Fibroblast of the aortic adventitia (primary cell): ENCODE measurements around the gene NFX1. TPM values are rescaled to one million over a fixed set of nuclear protein-coding genes. Genes with fewer than 3 reads are reported as not detected.

ENCODE experiments used
- DNase-seq: peaks from one replicate; pipeline ENCODE4 v3.0.0-alpha.2; 2010; ENCODE audit warnings: low read depth
- H3K4me3 ChIP-seq: 2 replicates; pipeline ENCODE4 v1.5.1; 2011; ENCODE audit warnings: low read depth, mild to moderate bottlenecking, control low read depth, low read length, moderate library complexity
- total RNA-seq: library from RNA; depleted of rRNA; stranded (reverse); fragments of >200 nt; gene quantifications from 2 replicates; pipeline ENCODE4 v1.2.3, GENCODE V29; 2012; ENCODE audit warnings: low replicate concordance
- TF ChIP-seq, protein P1 (sequence below): IDR thresholded peaks from 2 replicates; pipeline ENCODE4 v1.5.1; 2011; ENCODE audit warnings: mild to moderate bottlenecking, low read length, control low read depth, inconsistent platforms; ENCODE audit not compliant: insufficient read depth

Gene NFX1
- total RNA-seq, 1 donor: 37.2 TPM

DNA sequence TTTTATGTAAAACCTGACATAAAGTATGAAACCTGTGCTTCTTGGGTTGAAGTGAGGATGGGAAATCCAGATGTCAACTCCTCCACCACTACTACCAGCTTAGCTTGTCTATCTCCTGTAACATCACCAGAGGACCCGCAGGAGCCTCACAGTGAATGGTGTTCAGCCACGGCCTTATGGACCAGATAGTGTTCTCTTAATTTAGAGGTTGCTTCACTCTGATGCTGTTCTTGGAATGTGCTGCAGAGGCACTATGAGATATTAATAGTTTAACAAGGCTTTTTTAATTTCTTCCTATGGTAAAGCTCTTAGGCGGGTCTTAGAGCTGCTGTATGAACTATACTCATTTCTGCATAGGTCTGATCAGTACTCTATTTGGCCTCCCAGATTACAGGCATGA is 27.9 kb downstream of the NFX1 start:
- no peak for DNase-seq
- no peak overlapping the region for H3K4me3 ChIP-seq
- TF ChIP-seq, protein P1, sequence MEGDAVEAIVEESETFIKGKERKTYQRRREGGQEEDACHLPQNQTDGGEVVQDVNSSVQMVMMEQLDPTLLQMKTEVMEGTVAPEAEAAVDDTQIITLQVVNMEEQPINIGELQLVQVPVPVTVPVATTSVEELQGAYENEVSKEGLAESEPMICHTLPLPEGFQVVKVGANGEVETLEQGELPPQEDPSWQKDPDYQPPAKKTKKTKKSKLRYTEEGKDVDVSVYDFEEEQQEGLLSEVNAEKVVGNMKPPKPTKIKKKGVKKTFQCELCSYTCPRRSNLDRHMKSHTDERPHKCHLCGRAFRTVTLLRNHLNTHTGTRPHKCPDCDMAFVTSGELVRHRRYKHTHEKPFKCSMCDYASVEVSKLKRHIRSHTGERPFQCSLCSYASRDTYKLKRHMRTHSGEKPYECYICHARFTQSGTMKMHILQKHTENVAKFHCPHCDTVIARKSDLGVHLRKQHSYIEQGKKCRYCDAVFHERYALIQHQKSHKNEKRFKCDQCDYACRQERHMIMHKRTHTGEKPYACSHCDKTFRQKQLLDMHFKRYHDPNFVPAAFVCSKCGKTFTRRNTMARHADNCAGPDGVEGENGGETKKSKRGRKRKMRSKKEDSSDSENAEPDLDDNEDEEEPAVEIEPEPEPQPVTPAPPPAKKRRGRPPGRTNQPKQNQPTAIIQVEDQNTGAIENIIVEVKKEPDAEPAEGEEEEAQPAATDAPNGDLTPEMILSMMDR: no peak

DNA sequence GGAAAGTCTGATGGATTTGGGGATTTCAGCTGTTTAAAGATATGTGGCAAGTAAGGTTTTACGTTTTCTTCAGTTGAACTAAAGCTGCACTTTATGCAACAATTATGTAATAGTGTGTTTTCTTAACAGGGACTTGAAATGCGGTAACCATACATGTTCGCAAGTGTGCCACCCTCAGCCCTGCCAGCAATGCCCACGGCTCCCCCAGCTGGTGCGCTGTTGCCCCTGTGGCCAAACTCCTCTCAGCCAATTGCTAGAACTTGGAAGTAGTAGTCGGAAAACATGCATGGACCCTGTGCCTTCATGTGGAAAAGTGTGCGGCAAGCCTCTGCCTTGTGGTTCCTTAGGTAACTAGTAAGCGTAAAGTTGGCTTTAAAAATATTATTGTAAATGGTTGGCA is 28.5 kb downstream of the NFX1 start:
- TF ChIP-seq, protein P1: no peak
- no peak for DNase-seq
- H3K4me3 ChIP-seq: no peak overlapping the region

DNA sequence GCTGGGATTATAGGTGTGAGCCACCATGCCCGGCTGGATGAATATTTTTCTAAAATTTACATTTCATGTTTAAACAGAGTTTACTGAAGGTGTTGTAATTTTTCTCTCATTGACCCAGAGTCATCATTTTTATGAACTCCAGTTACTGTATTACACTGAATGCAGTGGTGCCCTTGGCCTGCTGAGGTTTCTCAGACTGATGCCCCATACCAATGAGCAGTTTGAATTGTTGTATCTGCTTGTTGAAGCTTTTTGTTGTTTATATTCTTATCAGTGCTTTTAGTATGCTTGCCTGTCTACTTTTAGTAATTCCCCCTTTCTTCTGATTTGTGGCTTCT is 29.9 kb downstream of the NFX1 start:
- H3K4me3 ChIP-seq: no peak overlapping the region
- DNase-seq: no peak
- TF ChIP-seq, protein P1: no peak

DNA sequence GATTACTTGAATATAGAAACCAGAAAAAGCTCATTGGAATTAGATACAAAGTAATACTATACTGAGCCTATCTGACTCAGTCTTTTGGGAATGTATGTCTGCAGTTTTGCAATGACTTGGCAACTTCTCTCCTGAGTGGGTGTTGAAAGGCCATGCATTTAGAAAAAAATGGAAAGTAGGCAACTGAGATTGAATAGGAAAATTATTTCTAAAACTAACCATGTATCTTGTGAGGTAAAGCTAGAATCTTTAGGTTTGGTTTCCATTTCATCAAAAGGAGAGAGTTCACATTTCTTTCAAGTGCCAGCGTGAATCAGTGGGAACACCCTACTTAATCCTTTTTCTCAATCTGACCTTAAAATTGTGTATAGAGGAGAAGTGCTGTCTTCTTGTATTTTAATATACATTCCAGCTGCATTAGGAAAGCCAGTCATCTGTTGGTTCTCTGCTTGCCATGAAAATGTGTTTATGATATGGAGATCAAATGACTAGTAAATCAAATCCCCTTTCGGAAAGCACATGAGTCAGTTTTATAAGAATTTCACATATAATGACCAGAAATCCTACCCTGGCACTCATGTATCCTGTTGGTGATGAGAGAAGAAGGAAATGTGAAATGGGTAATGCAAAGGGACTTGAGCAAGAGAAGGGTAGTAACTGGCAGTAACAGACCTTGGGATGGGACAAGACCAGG is 30.4 kb downstream of the NFX1 start:
- TF ChIP-seq, protein P1: no peak

DNA sequence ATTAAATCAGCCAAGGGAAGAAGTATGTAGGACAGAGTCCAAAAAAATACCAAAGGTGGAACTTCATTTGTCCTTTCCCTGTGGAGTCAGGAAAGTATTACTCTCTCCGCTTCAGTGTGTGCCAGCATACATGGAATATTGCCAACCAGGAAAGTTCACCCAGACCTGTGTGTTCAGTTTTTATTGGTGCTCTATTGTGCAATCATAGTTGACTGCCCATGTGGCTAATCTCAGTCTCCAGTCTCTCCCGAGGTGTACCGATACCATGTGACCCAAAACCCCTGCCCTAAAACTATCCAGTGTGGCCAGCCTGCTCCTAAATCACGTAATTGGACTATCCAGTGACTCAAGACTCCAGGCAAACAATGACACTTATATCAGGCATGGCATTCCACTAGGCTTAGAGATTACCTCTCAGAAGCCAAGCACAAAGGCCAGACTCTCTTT is 38.8 kb downstream of the NFX1 start:
- TF ChIP-seq, protein P1: no peak

More for the DNA sequence above, 30.4 kb downstream of the NFX1 start:
- DNase-seq: peak; percentile 98
- H3K4me3 ChIP-seq: no peak overlapping the region

DNA sequence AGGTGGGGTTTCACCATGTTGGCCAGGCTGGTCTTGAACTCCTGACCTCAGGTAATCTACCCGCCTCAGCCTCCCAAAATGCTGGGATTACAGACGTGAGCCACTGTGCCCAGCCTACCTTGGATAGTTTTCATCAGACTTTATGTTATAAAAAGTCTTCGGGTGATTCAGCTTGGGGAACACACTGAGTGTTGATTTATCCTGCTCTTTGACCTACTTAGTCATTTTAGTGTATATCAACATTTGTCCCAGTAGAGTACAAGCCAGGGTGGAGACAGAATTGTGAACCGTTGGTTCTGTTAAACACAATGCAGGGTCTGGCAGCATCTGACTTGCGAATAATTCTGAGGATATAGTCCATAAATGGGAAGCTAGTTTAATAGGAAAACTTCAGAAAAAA is 39.7 kb downstream of the NFX1 start:
- H3K4me3 ChIP-seq: no peak overlapping the region
- peak; percentile 77 for DNase-seq
- TF ChIP-seq, protein P1: no peak

More for the DNA sequence above, 38.8 kb downstream of the NFX1 start:
- no peak overlapping the region for H3K4me3 ChIP-seq
- DNase-seq: peak; percentile 96

DNA sequence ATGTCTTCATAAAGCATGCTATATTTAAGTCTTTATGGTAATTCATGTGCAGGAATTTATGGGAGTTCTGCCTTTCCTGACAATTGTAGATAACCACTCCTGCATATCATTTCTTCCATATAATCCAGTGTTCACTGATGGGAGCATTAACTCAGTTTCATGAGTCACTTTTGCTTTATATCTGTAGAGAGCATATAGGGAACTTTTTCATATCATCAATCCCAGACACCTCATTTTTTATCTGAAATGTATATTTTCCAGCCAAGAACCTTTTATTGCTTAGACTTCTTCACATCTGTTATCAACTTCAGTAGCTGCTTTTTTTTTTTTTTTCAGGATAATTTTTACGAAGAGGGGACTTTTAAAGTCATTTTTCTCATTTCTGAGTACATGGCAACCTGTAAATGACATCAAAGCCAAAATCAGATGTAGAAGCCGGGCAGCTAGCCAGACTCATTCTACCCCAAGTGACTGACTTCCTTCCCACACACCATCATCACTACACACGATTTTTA is 41.1 kb downstream of the NFX1 start:
- TF ChIP-seq, protein P1: no peak
- DNase-seq: no peak
- H3K4me3 ChIP-seq: no peak overlapping the region
